WTC11 (cell line): ENCODE data around the gene DHX34. TPM values are rescaled to one million over a fixed set of nuclear protein-coding genes. Genes with fewer than 3 reads are reported as not detected.

Source experiments
- ATAC-seq: fragments of 200-7000 bp; cut with Tn5 transposase; 2 replicates; pipeline ENCODE4 v1.10.0; 2021; ENCODE audit warnings: mild to moderate bottlenecking, moderate library complexity
- CTCF ChIA-PET: fragments of 300-600 bp; sonication (Branson Sonifier 250); formaldehyde crosslinking; loops from one replicate; lab custom pipeline; 2021; ENCODE audit warnings: antibody characterized with exemption; lab: Charles Lee
- POLR2A ChIA-PET: fragments of 350-600 bp; sonication (Branson Sonifier 250); formaldehyde crosslinking; loops from one replicate; lab custom pipeline; 2021; ENCODE audit warnings: antibody characterized with exemption; lab: Charles Lee
- DNase-seq: peaks from one replicate; pipeline ENCODE4 v3.0.0; 2021; ENCODE audit warnings: low spot score
- H3K27ac Mint-ChIP-seq: 2 replicates; pipeline ENCODE4 v1.8.0; 2021; ENCODE audit warnings: mixed read lengths
- H3K27me3 Mint-ChIP-seq: 2 replicates; pipeline ENCODE4 v1.8.0; 2021; ENCODE audit warnings: low read depth, mild to moderate bottlenecking, moderate library complexity, mixed read lengths
- H3K36me3 Mint-ChIP-seq: 2 replicates; pipeline ENCODE4 v1.8.0; 2021; ENCODE audit warnings: mixed read lengths
- H3K4me1 Mint-ChIP-seq: 2 replicates; pipeline ENCODE4 v1.8.0; 2022; ENCODE audit warnings: mixed read lengths
- H3K4me3 Mint-ChIP-seq: 2 replicates; pipeline ENCODE4 v1.8.0; 2021; ENCODE audit warnings: mild to moderate bottlenecking, moderate library complexity, mixed read lengths
- H3K9me3 Mint-ChIP-seq: 2 replicates; pipeline ENCODE4 v1.8.0; 2021; ENCODE audit warnings: mixed read lengths
- ATF3 ChIP-seq: sonication (generic); formaldehyde crosslinking; conservative IDR thresholded peaks from 2 replicates; pipeline ENCODE4 v1.8.1; 2022; ENCODE audit warnings: mild to moderate bottlenecking, missing genetic modification reagents
- CTCF ChIP-seq: fragments of 200-600 bp; IDR thresholded peaks from 2 replicates; pipeline ENCODE4 v1.8.0; 2022; ENCODE audit warnings: antibody characterized with exemption
- E2F1 ChIP-seq: sonication (generic); formaldehyde crosslinking; IDR thresholded peaks from 2 replicates; pipeline ENCODE4 v1.8.0; 2022; ENCODE audit warnings: mild to moderate bottlenecking, missing genetic modification reagents
- EMX1 ChIP-seq: fragments of 250-450 bp; sonication (Bioruptor Pico); IDR thresholded peaks from 2 replicates; pipeline ENCODE4 v1.8.0; 2021; ENCODE audit warnings: mild to moderate bottlenecking
- FOXJ3 ChIP-seq: sonication (generic); formaldehyde crosslinking; IDR thresholded peaks from 2 replicates; pipeline ENCODE4 v1.9.0; 2021; ENCODE audit warnings: missing genetic modification reagents, mild to moderate bottlenecking, borderline replicate concordance
- MAX ChIP-seq: sonication (generic); formaldehyde crosslinking; IDR thresholded peaks from 2 replicates; pipeline ENCODE4 v1.8.0; 2022; ENCODE audit warnings: mild to moderate bottlenecking, missing genetic modification reagents
- NFATC4 ChIP-seq: fragments of 250-450 bp; sonication (Bioruptor Pico); IDR thresholded peaks from 2 replicates; pipeline ENCODE4 v1.9.0; 2021; ENCODE audit warnings: mild to moderate bottlenecking
- PRRX2 ChIP-seq: fragments of 250-450 bp; sonication (Bioruptor Pico); IDR thresholded peaks from 2 replicates; pipeline ENCODE4 v1.8.0; 2021; ENCODE audit warnings: mild to moderate bottlenecking
- RORB ChIP-seq: fragments of 250-450 bp; sonication (Bioruptor Pico); IDR thresholded peaks from 2 replicates; pipeline ENCODE4 v1.9.0; 2021; ENCODE audit warnings: mild to moderate bottlenecking
- SOX15 ChIP-seq: fragments of 250-450 bp; sonication (Bioruptor Pico); IDR thresholded peaks from 2 replicates; pipeline ENCODE4 v1.9.0; 2021; ENCODE audit warnings: mild to moderate bottlenecking
- TEAD1 ChIP-seq: sonication (generic); formaldehyde crosslinking; IDR thresholded peaks from 2 replicates; pipeline ENCODE4 v1.8.0; 2022; ENCODE audit warnings: mild to moderate bottlenecking, missing genetic modification reagents
- TP53 ChIP-seq: sonication (generic); formaldehyde crosslinking; IDR thresholded peaks from 2 replicates; pipeline ENCODE4 v1.8.1; 2023; ENCODE audit warnings: mild to moderate bottlenecking, missing genetic modification reagents
- ZNF416 ChIP-seq: fragments of 250-450 bp; sonication (Bioruptor Pico); IDR thresholded peaks from 2 replicates; pipeline ENCODE4 v1.9.0; 2021; ENCODE audit warnings: mild to moderate bottlenecking, inconsistent platforms
- ZNF532 ChIP-seq: fragments of 250-450 bp; sonication (Bioruptor Pico); IDR thresholded peaks from 2 replicates; pipeline ENCODE4 v1.9.0; 2021; ENCODE audit warnings: mild to moderate bottlenecking, borderline replicate concordance
- ZNF671 ChIP-seq: fragments of 250-450 bp; sonication (Bioruptor Pico); IDR thresholded peaks from 2 replicates; pipeline ENCODE4 v1.8.0; 2021; ENCODE audit warnings: mild to moderate bottlenecking
- total RNA-seq: library from RNA; stranded (reverse); gene quantifications from 3 replicates; pipeline ENCODE4 v1.2.3, GENCODE V29; 2021

DHX34 gene
- total RNA-seq, 1 experiment from 2014 or later = 35.6 TPM

- TF ChIP-seq ATF3 (no peak), RORB (CRISPR knock-in tag) (no peak), SOX15 (CRISPR knock-in tag) (no peak), E2F1 (CRISPR knock-in tag) (no peak)
Observed at GRCh38 chr19:47423203-47423882, 74.2 kb downstream of the DHX34 start (continued).

GRCh38 chr19:47427241-47428176 lies 78.4 kb downstream of the DHX34 start:
- Mint-ChIP-seq H3K9me3 (no peaks in the 10 kb centered on the region), H3K4me1 (peaks cover 22% of the 10 kb centered on the region), H3K27ac (no peak overlapping the region), H3K4me3 (no peak overlapping the region), H3K27me3 (peaks cover 83% of the 10 kb centered on the region), H3K36me3 (no peaks in the 10 kb centered on the region; the same call in 1 of the 2 replicates)
- peak; percentile 67 for ATAC-seq
- CTCF ChIA-PET = interaction anchor here (0.7 to 3.7 kb wide), 41 partner anchors 8 to 414 kb away, joined by 3 to 62 read pairs (median 7); partner anchors contain the start of genes CCDC9, DHX34, EHD2 and INAFM1
- POLR2A ChIA-PET = interaction anchor here (0.5 to 1.9 kb wide), 6 partner anchors 10 to 166 kb away, joined by 3 to 12 read pairs (median 4); partner anchors contain the start of gene INAFM1
- 0 out of 2 replicates have a peak, but pooled peaks have one; percentile 30 for TF ChIP-seq TP53 (CRISPR knock-in tag)
- peak; percentile 98 for TF ChIP-seq CTCF
- TF ChIP-seq FOXJ3 (CRISPR knock-in tag) = no peak
- no peak for TF ChIP-seq ATF3
- 0 out of 2 replicates have a peak, but pooled peaks have one; percentile 10 for TF ChIP-seq MAX (CRISPR knock-in tag)
- TF ChIP-seq TEAD1 (CRISPR knock-in tag) = no peak
- peak; percentile 88; the same call in 1 of the 2 replicates for TF ChIP-seq EMX1
- 0 out of 2 replicates have a peak, but pooled peaks have one; percentile 22 for TF ChIP-seq ZNF671 (CRISPR knock-in tag)
- TF ChIP-seq PRRX2 = peak; percentile 38; the same call in 1 of the 2 replicates
- 0 out of 2 replicates have a peak, but pooled peaks have one; percentile 50 for TF ChIP-seq ZNF532 (CRISPR knock-in tag)
- TF ChIP-seq NFATC4 (CRISPR knock-in tag) = peak; percentile 56
- 0 out of 2 replicates have a peak, but pooled peaks have one; percentile 49 for TF ChIP-seq ZNF416
- DNase-seq = peak; percentile 94
